GM19395 (cell line): Measurements from ENCODE around the gene TTC34.

ENCODE experiments used
- ATAC-seq: cut with Tn5 transposase; IDR thresholded peaks from one replicate; pipeline ENCODE4 v1.9.1; 2021; ENCODE audit warnings: mild to moderate bottlenecking, moderate library complexity; ENCODE audit not compliant: unreplicated experiment

Gene TTC34

GRCh38 chr1:2801535-2802291 lies at the start of gene TTC34:
TTC34 (minus strand) TSS chr1:2801693; CDS start chr1:2800827, 866 bp downstream.
- ATAC-seq = no peak

GRCh38 chr1:2850502-2850901 lies 49.0 kb upstream of the TTC34 start:
- ATAC-seq = no peak

GRCh38 chr1:2848006-2848670 lies 46.6 kb upstream of the TTC34 start:
- no peak for ATAC-seq

- ATAC-seq = no peak
These were observed 45.8 kb upstream of the TTC34 start for GRCh38 chr1:2847086-2847985.

GRCh38 chr1:2845869-2846268 lies 44.4 kb upstream of the TTC34 start:
- ATAC-seq = no peak

GRCh38 chr1:2840036-2840809 lies 38.7 kb upstream of the TTC34 start:
- no peak for ATAC-seq

GRCh38 chr1:2837823-2838222 lies 36.3 kb upstream of the TTC34 start:
- ATAC-seq = no peak

GRCh38 chr1:2837316-2837715 lies 35.8 kb upstream of the TTC34 start:
- no peak for ATAC-seq

- no peak for ATAC-seq
These were observed 35.0 kb upstream of the TTC34 start for GRCh38 chr1:2836333-2836970.

- ATAC-seq = no peak
These were observed 34.2 kb upstream of the TTC34 start for GRCh38 chr1:2835650-2836159.

GRCh38 chr1:2834741-2835564 lies 33.5 kb upstream of the TTC34 start:
- ATAC-seq = no peak

- no peak for ATAC-seq
These were observed 32.6 kb upstream of the TTC34 start for GRCh38 chr1:2834146-2834475.

- no peak for ATAC-seq
These were observed 32.1 kb upstream of the TTC34 start for GRCh38 chr1:2833454-2834145.

GRCh38 chr1:2832506-2833453 lies 31.3 kb upstream of the TTC34 start:
- no peak for ATAC-seq

- ATAC-seq = no peak
These were observed 30.2 kb upstream of the TTC34 start for GRCh38 chr1:2831596-2832212.

GRCh38 chr1:2830761-2831425 lies 29.4 kb upstream of the TTC34 start:
- ATAC-seq = no peak
